Left forelimb (tissue), 1 donor: Measurements from ENCODE around the gene STX11.
"Not testable (repeated sequence)": the region's sequence is repeated elsewhere in the genome, so short reads cannot be mapped to it uniquely, and the experiment has no call there.

Source experiments
- DNase-seq: peaks from one replicate; pipeline ENCODE4 v3.0.0-alpha.2; 2018; ENCODE audit warnings: low spot score

The STX11 gene

GRCh38 chr6:144176043-144176442, 25.7 kb downstream of the STX11 start:
- no peak for DNase-seq

- DNase-seq = no peak
Observed at GRCh38 chr6:144177726-144178125, 27.4 kb downstream of the STX11 start.

- DNase-seq = no peak
Observed at GRCh38 chr6:144178323-144178722, 28.0 kb downstream of the STX11 start.

- no peak for DNase-seq
Observed at GRCh38 chr6:144179237-144179636, 28.9 kb downstream of the STX11 start.

GRCh38 chr6:144179828-144180227, 29.5 kb downstream of the STX11 start:
- no peak for DNase-seq

GRCh38 chr6:144180354-144180753, 30.0 kb downstream of the STX11 start:
- not testable (repeated sequence) for DNase-seq

GRCh38 chr6:144181639-144182038, 31.3 kb downstream of the STX11 start:
- no peak for DNase-seq

- not testable (repeated sequence) for DNase-seq
Observed at GRCh38 chr6:144184186-144184585, 33.9 kb downstream of the STX11 start.

- no peak for DNase-seq
Observed at GRCh38 chr6:144185133-144185836, 35.0 kb downstream of the STX11 start.

GRCh38 chr6:144186817-144187625, 36.7 kb downstream of the STX11 start:
- no peak for DNase-seq

GRCh38 chr6:144189351-144189750, 39.0 kb downstream of the STX11 start:
- no peak for DNase-seq

- no peak for DNase-seq
Observed at GRCh38 chr6:144190080-144190479, 39.8 kb downstream of the STX11 start.

GRCh38 chr6:144190593-144190992, 40.3 kb downstream of the STX11 start:
- DNase-seq = no peak

GRCh38 chr6:144193181-144193580, 42.9 kb downstream of the STX11 start:
- no peak for DNase-seq

GRCh38 chr6:144194293-144194810, 44.0 kb downstream of the STX11 start:
- DNase-seq = no peak

GRCh38 chr6:144195671-144196270, 45.5 kb downstream of the STX11 start:
- no peak for DNase-seq

- DNase-seq = no peak
Observed at GRCh38 chr6:144197919-144198318, 47.6 kb downstream of the STX11 start.

- DNase-seq = no peak
Observed at GRCh38 chr6:144202879-144203468, 52.7 kb downstream of the STX11 start.

- DNase-seq = no peak
Observed at GRCh38 chr6:144211160-144211559, 60.8 kb downstream of the STX11 start.

- DNase-seq = no peak
Observed at GRCh38 chr6:144213315-144213714, 63.0 kb downstream of the STX11 start.

GRCh38 chr6:144214029-144214428, 63.7 kb downstream of the STX11 start:
- no peak for DNase-seq

GRCh38 chr6:144214622-144215401, 64.5 kb downstream of the STX11 start:
- no peak for DNase-seq
